ENCODE measurements around the gene FANCM.

GRCh38 chr14:45128963-45129629, 6.6 kb upstream of the FANCM start:
- no peak for TF ChIP-seq ZNF473 (tag by site-specific recombination; IDR thresholded peaks at IDR 0.05)
- TF ChIP-seq, protein P1, sequence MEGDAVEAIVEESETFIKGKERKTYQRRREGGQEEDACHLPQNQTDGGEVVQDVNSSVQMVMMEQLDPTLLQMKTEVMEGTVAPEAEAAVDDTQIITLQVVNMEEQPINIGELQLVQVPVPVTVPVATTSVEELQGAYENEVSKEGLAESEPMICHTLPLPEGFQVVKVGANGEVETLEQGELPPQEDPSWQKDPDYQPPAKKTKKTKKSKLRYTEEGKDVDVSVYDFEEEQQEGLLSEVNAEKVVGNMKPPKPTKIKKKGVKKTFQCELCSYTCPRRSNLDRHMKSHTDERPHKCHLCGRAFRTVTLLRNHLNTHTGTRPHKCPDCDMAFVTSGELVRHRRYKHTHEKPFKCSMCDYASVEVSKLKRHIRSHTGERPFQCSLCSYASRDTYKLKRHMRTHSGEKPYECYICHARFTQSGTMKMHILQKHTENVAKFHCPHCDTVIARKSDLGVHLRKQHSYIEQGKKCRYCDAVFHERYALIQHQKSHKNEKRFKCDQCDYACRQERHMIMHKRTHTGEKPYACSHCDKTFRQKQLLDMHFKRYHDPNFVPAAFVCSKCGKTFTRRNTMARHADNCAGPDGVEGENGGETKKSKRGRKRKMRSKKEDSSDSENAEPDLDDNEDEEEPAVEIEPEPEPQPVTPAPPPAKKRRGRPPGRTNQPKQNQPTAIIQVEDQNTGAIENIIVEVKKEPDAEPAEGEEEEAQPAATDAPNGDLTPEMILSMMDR (tag by site-specific recombination; IDR thresholded peaks at IDR 0.05) = no peak
- TF ChIP-seq HOXD13 (CRISPR knock-in tag; IDR thresholded peaks at IDR 0.05; ENCODE audit: borderline replicate concordance) = no peak
- TF ChIP-seq TCF7L2 (IDR thresholded peaks at IDR 0.05; ENCODE audit: borderline replicate concordance, low read depth, low read length) = no peak
- no peak for TF ChIP-seq ZNF664 (tag by site-specific recombination; IDR thresholded peaks at IDR 0.05)
- TF ChIP-seq ZNF548 (tag by site-specific recombination; IDR thresholded peaks at IDR 0.05) = no peak
- TF ChIP-seq, protein P2, sequence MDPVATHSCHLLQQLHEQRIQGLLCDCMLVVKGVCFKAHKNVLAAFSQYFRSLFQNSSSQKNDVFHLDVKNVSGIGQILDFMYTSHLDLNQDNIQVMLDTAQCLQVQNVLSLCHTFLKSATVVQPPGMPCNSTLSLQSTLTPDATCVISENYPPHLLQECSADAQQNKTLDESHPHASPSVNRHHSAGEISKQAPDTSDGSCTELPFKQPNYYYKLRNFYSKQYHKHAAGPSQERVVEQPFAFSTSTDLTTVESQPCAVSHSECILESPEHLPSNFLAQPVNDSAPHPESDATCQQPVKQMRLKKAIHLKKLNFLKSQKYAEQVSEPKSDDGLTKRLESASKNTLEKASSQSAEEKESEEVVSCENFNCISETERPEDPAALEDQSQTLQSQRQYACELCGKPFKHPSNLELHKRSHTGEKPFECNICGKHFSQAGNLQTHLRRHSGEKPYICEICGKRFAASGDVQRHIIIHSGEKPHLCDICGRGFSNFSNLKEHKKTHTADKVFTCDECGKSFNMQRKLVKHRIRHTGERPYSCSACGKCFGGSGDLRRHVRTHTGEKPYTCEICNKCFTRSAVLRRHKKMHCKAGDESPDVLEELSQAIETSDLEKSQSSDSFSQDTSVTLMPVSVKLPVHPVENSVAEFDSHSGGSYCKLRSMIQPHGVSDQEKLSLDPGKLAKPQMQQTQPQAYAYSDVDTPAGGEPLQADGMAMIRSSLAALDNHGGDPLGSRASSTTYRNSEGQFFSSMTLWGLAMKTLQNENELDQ (tag by site-specific recombination; IDR thresholded peaks at IDR 0.05; ENCODE audit: low read depth) = no peak
- TF ChIP-seq ZNF335 (tag by site-specific recombination; conservative IDR thresholded peaks at IDR 0.05) = no peak

Data from HEK293 (cell line).